GM19023 (cell line): Measurements from ENCODE around the gene GLYR1.

Source experiments
- ATAC-seq: cut with Tn5 transposase; IDR thresholded peaks from one replicate; pipeline ENCODE4 v1.9.1; 2021; ENCODE audit warnings: mild to moderate bottlenecking, moderate library complexity; ENCODE audit not compliant: unreplicated experiment

The GLYR1 gene

DNA sequence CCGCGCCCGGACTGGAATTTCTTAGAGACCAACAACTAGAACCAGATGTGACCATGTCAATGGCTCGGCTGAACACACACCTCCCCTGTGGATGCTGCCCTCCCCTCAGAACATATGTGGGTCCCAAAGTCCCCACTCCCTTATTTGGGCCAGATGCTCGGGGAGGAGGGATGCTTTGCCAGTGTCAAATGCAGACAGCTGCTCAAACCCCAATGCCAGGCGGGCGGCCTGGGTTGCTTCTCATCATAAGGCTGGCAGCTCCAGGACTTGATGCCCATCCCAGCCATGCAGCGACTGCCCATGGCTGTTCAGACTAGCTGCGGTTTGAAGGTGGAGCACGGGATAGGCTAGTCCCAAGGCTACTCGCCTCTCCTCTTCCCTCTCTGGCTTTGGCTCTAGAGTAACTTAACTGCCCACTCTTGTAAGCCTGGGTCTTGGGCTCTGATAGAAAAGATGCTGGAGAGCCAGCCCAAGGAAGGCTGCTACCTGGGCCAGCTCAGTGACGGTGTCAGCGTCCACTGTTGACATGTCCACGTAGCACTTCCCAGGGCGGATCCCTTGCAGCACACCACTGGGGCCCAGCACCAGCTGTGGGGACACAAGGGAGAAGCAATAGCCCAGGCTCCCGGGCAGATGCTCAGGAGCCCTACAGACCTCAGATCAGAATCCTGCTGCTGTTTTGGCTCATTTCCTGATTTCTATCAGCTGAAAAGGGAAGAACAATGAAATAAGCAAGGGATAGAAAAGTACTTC lies 33.7 kb downstream of the GLYR1 start:
- no peak for ATAC-seq

DNA sequence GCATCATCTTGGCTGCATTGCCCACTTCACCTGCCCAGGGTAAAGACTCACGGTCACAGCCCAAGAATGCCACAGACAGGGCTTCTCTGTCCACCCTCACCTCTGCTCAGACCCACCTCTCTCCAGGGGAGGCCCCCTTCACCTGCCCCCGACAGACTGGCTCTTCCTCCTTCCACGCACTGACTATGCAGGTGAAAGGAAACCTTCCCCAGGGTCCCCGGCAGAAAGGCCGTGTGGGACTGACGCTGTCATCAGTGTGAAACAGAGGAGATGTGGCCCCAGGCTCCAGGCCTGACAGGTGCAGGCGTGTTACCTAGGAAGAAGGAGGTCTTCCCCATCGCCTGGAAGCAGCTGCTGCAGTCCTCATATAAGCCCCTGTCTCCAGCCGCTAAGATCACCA lies 35.3 kb downstream of the GLYR1 start:
- ATAC-seq: no peak

DNA sequence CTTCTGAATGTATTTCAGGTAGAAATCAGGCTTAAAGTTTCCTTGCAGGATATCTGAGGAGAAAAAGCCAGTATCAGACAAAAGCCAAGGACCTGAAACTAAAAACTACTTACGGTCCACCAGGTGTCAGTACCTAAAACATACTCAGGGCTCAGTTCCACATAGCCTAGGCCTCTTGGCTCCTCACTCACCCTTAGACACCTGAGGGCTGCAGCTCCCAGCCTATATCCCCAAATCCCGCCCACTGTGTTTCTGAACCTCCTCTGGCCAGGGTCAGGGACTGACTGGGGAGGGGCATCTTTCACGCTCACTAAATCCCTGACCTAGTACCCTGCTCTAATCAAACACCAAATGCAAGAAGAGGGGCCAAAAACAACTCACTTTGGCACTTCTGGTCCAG lies 35.8 kb downstream of the GLYR1 start:
- no peak for ATAC-seq

DNA sequence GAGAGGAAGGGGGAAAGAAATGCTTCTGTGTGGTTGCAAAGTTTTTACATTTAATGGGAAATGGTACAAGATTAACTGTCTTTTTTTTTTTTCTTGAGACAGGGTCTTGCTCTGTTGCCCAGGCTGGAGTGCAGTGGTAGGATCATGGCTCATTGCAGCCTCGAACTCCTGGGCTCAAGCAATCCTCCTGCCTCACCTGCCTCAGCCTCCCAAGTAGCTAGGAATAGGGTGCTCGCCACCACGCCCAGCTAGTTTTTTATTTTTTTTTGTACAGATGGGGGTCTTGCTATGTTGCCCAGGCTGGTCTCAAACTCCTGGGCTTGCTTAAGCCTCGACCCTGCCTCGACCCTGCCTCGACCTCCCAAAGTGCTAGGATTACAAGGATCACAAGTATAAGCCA lies 40.8 kb downstream of the GLYR1 start:
- ATAC-seq: no peak

DNA sequence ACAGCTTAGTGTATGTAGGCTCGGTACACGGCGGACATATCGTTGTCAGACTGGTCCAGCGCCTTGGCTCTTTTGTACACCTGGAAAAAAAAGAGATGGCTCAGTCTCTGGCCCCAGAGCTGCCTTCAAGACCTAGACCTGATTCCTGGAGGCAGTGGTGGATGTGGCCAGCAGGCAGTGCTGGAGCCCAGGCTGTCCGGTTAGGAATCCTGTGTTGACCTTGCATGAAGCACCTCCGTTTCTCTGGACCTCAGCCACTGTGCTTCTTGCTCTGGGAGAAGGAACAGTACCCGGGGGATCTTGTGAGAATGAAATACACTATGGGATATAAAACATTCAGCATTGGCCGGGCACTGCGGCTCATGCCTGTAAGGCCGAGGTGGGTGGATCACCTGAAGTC lies 41.9 kb downstream of the GLYR1 start:
- ATAC-seq: no peak

DNA sequence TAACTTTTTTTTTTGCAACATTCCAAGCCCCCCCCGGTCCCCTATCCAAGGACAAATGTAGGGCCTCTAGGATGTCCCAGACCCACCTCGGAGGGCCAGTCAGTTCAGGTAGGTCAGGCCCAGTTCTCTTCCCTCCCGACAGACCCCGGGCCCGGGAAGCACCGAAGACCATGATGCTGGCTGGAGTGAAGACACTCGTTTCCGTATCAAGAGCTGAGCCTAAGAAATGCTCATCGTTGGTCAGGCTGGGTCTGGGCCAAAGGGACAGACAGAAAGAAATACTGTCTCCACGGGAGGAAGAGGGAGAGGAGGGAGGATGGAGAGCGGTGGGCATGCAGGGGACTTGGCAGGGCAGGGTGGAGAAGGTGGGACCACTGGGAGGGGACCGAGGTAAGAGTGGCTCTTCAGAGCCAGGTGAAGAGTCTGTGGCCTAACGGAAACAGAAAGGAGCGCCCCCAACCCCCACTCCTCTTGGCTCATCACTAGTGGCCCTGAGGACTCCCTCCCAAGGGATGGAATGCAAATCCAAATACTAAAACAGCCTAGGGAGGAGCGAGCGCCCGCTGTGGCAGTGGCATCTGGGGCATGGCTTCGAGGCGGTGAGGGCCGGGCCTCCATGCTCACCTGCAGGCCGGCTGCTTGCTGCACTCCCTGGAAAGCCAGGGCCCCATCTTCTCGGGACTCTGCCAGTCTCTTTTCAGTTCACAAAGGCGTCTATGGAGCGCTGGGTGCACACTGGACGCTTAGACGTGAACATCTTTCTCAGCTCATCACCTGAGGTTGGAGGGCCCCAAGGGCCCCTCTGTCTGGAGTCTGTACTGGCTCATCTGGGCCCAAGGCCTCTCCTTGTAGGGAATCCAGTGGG lies 43.0 kb downstream of the GLYR1 start:
- ATAC-seq: no peak

DNA sequence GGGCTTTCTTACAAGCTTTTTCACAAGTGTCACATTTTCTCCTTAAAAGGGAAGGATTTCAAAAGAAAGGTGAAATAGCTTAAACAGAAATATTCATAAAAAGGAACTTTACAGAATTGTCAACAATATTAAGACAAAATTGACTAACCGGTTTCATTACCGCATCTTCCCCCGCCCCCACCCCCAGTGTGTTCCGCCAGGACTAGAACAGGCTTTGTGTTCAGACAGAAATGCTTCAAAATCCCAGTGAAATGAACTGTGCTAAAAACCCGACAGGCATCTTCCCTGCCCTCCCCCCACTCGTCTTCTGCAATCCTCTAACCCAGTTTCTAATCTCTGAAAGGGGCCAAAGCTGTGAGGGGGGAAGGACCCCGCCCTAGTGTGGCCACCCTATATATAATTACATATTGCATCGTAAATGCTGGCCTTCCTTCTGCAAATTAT lies 43.7 kb downstream of the GLYR1 start:
- ATAC-seq: no peak

DNA sequence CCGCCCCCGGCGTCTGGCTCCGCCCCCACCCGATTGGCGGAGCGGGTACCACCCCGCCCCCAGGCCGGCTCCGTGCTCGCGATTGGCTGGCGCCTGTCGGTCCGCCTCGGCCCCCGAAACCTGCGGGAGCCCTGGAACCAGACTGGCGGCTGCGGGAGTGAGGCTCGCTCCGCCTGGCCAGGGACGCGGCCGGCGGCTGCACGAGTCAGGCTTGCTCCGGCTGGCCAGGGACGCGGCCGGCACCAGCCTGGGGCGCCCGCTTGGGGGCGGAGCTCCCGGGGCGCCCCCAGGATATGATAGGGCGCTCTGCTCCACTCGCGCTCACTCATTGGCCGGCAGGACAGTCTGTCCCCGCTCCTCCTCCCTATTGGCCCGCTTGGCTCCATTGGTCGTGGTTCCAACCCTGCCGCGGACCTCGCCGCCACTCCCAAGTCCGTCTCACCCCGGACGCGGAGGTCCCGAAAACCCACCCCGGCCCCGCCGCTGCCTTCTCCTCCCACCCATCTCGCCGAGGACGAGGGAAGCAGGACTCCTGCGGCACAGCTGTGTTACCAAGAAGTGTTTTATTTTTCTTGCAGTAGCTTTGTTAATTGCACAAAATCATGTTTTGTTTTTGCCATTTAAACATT lies 44.3 kb downstream of the GLYR1 start:
- ATAC-seq: peak; percentile 92

DNA sequence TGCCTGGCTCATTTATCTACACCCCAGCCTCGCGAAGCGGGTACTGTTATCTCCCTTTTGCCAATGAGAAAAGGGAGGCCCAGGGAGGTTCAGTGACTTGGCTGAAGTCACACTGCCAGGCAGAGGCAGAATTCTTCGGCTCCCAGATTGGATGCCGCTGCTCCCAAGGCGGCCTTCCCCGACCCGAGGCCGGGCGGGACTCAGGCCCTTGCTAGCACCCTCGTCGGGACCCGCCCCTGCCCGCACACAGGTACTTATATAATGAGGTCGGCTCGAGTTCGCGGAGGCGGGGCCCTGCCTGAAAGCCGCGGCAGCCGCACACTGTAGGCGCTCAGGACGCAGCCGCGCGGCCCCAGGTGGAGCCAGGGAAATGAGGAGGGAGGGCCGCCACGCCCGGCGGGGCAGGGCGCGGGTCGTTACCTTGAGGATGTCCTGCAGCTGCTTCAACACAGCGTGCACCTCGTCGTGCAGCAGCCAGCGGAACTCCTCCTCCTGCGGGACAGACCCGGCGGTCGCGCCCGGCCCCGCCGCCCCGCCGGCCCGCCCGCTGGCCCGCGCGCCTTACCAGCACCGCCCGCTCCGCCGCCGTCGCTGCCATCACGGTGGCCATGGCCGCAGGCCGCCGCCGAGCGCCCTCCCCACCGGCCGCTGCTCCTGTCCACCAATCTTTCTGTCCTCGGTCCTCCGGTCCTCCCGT lies 45.0 kb downstream of the GLYR1 start, which contains the start of gene ROGDI:
Gene ROGDI, minus strand, starts transcription at position 672 of the 697 bp plus-strand sequence. Its CDS starts 62 bp downstream, at position 610.
- ATAC-seq: peak; percentile 50

DNA sequence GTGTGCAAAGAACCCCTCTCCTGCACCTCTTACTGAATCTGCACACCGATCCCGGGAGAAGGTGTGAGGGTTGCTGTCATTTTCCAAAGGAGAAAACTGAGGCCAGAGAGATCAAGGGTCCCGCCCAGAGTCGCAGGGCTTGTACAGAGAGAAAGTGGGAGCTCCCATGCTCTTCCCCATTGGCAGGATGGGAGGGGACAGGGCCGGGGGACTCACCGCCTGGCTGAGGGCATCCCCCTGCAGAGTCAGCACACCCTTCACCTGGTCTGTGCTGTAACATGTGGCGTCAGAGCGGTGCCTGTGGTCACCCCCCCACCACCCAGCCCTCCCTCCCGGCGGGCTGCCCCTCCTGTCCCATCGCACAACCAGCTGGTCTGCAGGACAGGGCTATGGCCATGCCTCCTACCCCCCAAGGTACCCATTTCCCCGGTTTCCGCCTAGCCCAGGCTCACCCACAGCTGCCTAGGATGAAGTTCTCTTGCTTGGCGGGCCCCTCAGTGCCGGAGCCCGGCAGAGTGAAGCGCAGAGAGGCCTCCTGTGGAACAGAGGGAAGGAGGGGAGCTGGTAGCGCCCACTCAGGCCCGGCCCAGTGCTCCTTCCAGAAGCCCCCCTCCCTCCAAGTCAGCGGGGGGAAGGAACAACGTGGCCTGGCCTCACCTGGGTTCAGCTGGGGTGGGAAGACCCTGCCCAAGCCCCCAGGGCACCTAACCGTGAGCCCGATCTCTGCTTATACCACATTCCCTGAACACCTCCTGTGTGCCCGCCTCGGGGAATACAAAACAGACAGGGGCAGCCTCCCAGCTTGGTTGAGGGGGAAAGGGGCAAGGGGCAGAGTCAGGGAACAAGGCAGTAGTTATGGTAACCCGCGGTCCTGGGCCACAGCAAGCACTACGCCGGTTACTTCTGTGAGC lies 45.8 kb downstream of the GLYR1 start:
- ATAC-seq: no peak

DNA sequence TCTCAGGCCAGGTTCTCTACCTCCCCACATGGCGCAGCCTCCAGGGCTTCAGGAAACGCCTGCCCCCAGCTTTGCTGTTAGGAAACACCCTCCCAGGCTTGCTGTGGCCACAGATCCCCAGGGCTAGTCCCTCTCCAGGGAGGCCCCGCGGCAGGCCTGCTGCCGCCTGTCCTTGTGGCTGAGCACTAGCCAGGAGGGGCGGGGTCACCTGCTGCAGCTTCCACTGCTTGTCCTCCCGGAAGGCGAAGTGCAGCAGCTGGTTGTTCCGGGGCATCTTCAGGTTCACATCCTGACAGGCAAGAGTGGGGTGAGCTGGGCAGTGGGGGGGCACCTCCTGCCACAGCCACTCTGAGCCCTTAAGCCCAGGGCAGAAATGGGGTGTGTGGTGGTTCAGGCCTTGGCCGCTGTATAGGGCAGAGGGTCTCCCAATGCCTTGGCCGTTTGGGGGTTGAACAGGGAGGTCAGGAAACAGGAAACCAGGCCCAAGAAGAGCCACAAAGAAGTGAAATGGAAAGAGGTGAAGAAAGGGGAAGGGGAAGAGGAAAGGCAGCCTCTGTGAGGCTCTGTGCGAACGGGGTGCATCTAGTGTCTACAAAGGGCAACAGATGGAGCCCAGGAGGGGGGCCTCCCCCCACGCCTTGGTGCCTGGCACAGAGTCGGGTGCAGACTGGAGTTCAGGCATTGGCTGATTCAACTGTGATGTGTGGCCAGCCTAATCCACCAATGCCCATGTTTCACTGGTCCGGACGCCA lies 46.6 kb downstream of the GLYR1 start:
- ATAC-seq: no peak

DNA sequence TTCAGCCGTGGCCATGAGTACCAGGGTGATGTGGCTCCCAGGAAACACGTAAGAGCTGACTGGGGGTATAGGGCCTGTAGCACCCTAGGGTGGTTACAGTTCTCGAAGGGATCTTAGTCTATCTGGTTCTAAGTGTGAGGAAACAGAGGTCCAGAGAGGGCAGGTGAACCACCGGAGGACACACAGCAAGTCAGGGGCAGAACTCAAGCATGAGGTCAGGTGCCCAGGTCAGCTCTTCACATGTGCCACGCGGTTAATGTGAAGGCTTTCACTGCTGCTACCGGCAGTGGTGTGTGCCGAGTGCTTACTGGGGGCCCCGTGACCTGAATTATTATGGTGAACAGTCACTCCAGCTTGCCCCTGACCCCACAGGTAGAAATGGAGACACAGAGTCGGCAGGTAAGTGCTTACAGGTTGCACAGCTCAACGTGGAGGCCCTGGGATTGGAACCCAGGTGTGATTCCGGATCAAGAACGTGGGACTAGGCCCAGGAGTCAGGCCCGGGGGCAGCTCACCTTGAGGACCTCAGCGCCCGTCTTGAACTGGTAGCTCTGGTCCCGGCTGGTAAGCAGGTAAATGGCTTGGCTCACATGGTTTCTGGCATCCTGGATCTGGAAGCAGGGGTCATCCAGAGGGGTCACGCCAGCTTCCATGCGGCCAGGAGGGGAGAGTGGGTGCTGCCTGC lies 47.8 kb downstream of the GLYR1 start:
- no peak for ATAC-seq

DNA sequence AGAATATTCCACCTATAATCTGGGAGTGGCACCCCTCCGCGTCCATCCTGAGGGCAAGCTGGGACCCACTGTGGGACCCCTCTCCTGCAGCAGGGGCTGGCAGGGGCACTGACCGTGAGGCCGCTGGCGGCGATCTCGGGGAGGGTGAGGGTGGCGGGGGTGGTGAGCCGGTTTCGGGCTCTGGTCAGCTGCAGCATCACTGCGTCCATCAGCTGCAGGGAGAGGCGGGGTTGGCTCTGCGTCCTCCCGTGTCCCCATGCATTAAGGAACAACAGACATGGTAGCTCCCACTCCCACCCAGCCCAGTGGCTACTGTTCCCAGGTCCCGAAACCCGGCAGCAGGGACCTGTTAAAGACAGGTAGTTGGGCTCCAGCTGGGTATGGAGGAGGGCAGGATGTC lies 48.6 kb downstream of the GLYR1 start:
- no peak for ATAC-seq

DNA sequence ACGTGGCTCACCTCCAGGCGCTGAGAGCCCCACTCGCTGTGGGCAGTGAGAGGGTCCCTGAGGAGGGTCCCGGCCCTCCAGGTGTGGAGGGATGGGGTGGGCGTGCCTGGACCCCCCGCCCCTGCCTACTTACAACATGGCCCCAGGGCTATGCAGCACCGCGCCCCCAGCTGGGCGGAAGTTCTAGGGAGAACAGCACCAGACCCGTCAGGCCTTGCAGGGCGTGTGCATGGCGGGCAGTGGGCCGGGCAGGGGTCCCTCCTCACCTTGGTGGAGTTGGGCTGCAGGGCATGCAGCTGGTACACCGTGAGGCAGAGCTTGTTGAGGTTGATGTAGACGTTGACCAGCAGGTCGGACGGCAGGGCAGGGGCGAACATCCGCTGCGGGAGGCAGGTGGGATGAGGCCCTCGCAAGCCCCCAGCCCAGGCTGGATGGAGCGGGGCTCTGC lies 49.3 kb downstream of the GLYR1 start:
- ATAC-seq: no peak

DNA sequence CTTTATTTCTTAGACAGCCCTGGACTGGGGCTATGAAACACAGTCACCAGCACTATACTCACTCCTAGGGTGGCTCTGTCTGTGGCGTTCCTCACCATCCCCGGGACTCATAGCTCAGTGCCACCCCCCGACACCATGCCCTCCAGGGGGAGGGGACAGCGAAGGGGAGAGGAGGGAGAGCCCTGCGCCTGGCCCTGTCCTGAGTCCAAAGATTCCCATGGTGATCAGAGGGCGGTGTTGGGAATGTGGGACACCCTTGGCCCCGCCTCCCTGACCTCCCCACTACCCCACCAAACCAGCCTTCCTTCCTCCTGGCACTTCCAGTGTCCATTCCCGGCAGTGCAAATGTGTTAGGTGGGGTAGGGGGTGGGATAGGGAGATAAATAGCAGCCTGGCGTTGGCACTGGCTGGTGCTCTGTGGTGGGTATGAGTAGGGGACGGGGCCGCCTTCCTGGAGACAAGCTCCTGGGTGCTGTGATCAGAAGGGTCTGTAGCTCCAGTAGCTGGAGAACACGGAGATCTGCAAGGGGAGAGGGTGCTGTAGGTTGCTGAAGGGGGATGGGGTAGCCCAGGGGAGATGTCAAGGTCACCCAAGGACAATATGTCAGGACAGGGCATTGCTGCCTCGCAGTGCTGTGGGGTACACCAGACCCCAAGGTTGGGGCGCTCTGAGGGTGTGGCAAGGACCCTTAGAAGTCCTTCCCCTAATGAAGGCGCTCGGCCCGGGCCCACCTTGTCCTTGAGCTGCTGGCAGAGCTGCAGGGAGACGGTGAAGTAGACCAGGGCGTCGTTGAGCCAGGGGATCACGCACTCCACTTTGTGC lies 49.9 kb downstream of the GLYR1 start:
- ATAC-seq: no peak

DNA sequence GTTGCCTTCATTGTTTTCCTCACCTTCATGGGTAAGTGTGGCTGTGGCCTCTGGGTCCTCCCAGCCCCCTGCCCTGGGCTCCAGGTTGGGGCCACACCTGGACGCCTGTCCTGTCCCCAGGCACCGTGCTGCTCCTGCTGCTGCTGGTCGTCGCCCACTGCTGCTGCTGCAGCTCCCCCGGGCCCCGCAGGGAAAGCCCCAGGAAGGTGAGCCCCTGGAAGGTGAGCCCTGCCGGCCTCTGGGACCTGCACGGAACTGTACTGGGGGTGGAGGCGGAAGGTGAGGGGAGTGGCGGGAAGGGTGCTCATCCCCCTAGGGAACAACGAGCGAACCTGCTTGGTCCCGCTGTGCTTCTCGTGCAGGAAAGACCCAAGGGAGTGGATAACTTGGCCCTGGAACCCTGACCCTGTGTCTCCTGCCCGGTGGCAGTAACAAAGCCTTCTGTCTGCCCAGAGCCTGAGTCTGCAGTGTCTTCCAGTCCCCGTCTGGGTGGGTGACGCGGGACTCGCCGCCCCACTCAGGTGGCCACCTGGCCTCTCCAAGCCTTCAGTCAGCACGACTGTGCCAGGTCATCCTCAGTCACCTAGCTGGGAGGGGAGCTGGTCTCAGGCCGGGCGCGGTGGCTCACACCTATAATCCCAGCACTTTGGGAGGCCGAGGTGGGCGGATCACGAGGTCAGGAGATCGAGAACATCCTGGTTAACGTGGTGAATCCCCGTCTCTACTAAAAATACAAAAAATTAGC lies 51.1 kb downstream of the GLYR1 start:
- no peak for ATAC-seq
